H1 (cell line): ENCODE results near the gene SH3RF3. TPM values are rescaled to one million over a fixed set of nuclear protein-coding genes. Genes with fewer than 3 reads are reported as not detected.

Source experiments
- CTCF ChIA-PET: fragments of 300-600 bp; sonication (Branson Sonifier 250); formaldehyde crosslinking; loops from one replicate; lab custom pipeline; 2021; ENCODE audit not compliant: partially characterized antibody; lab: Charles Lee
- POLR2A ChIA-PET: fragments of 300-600 bp; sonication (Branson Sonifier 250); formaldehyde crosslinking; loops from one replicate; lab custom pipeline; 2021; ENCODE audit warnings: inconsistent platforms; ENCODE audit not compliant: partially characterized antibody; lab: Charles Lee
- DNase-seq, 2 experiments: peaks; one replicate each; pipeline versions ENCODE4 v3.0.0 to v3.0.0-alpha.2; 2010 to 2022; ENCODE audit warnings: low spot score in 2 of 2, low read depth in 1 of 2, mixed read lengths in 1 of 2
- FAIRE-seq: peaks from 2 replicates; lab custom pipeline; 2011; peaks lifted over from hg19 to GRCh38; lab: Jason Lieb, UNC
- H2AFZ ChIP-seq: 2 replicates; pipeline ENCODE4 v1.8.1; 2012; ENCODE audit warnings: low read length, inconsistent platforms
- H2AK5ac ChIP-seq: 2 replicates; pipeline ENCODE4 v1.6.1; 2013; ENCODE audit warnings: low read depth, low read length
- H2BK120ac ChIP-seq: replicated peaks from 2 replicates; pipeline ENCODE3; 2013; ENCODE audit warnings: low read depth, low read length, inconsistent platforms
- H2BK12ac ChIP-seq: 2 replicates; pipeline ENCODE4 v1.6.1; 2013; ENCODE audit warnings: low read depth, low read length
- H2BK15ac ChIP-seq: 2 replicates; pipeline ENCODE4 v1.6.1; 2013; ENCODE audit warnings: low read length
- H2BK20ac ChIP-seq: 2 replicates; pipeline ENCODE4 v1.6.1; 2013; ENCODE audit warnings: low read length
- H2BK5ac ChIP-seq: 2 replicates; pipeline ENCODE4 v1.6.1; 2013; ENCODE audit warnings: low read depth, low read length
- H3K14ac ChIP-seq: 2 replicates; pipeline ENCODE4 v1.6.1; 2013; ENCODE audit warnings: inconsistent platforms; ENCODE audit not compliant: insufficient read length
- H3K18ac ChIP-seq: 2 replicates; pipeline ENCODE4 v1.6.1; 2013; ENCODE audit warnings: low read length; ENCODE audit errors: extremely low read depth
- H3K23ac ChIP-seq: 2 replicates; pipeline ENCODE4 v1.6.1; 2013; ENCODE audit warnings: inconsistent platforms; ENCODE audit not compliant: insufficient read length
- H3K23me2 ChIP-seq: 2 replicates; pipeline ENCODE4 v1.6.1; 2013; ENCODE audit warnings: low read depth, low read length
- H3K27ac ChIP-seq: 2 replicates; pipeline ENCODE4 v1.6.1; 2011; ENCODE audit warnings: low read depth, low read length, inconsistent platforms
- H3K27me3 ChIP-seq, 4 experiments: replicated peaks in 1 of 4; 1 replicate in 1 of 4; 2 replicates in 3 of 4; pipeline versions ENCODE4 v1.6.1 to v1.8.1; 2011 to 2013; ENCODE audit warnings: low read length in 3 of 4, mild to moderate bottlenecking in 3 of 4, inconsistent platforms in 2 of 4, mixed read lengths in 2 of 4, moderate library complexity in 1 of 4; ENCODE audit not compliant: control insufficient read depth in 3 of 4, insufficient read depth in 3 of 4; ENCODE audit errors: extremely low read depth in 1 of 4
- H3K36me3 ChIP-seq, 4 experiments: 2 replicates each; pipeline versions ENCODE4 v1.6.1 to v1.8.1; 2011 to 2013; ENCODE audit warnings: mild to moderate bottlenecking in 4 of 4, low read length in 3 of 4, moderate library complexity in 2 of 4, control low read depth in 1 of 4, inconsistent platforms in 1 of 4; ENCODE audit not compliant: insufficient read depth in 4 of 4, control insufficient read depth in 2 of 4
- H3K4ac ChIP-seq: replicated peaks from 2 replicates; pipeline ENCODE3; 2013; ENCODE audit warnings: low read length, low read depth, mixed read lengths, inconsistent platforms; ENCODE audit not compliant: insufficient read length
- H3K4me1 ChIP-seq, 4 experiments: replicated peaks in 1 of 4; 1 replicate in 1 of 4; 2 replicates in 3 of 4; pipeline versions ENCODE4 v1.6.1 to v1.8.1; 2011 to 2013; ENCODE audit warnings: low read length in 3 of 4, inconsistent platforms in 2 of 4, mixed read lengths in 1 of 4; ENCODE audit not compliant: insufficient read depth in 4 of 4, control insufficient read depth in 3 of 4
- H3K4me2 ChIP-seq, 2 experiments: 2 replicates each; pipeline versions ENCODE4 v1.6.1 to v1.8.1; 2011 to 2013; ENCODE audit warnings: low read depth in 2 of 2, low read length in 2 of 2, control low read depth in 1 of 2, inconsistent platforms in 1 of 2, mild to moderate bottlenecking in 1 of 2; ENCODE audit not compliant: insufficient read depth in 1 of 2
- H3K4me3 ChIP-seq, 4 experiments: fragments of 200-600, 300-600 bp in 1 of 4; sonication (generic), shearing (Covaris generic), sonication (Bioruptor Twin) in 1 of 4; 2 replicates each; pipeline versions ENCODE4 v1.5.1 to v1.8.1; 2011 to 2016; ENCODE audit warnings: low read length in 4 of 4, low read depth in 3 of 4, control low read depth in 2 of 4, inconsistent platforms in 2 of 4, mild to moderate bottlenecking in 2 of 4, mixed read lengths in 1 of 4, moderate library complexity in 1 of 4; ENCODE audit not compliant: insufficient read depth in 2 of 4; ENCODE audit errors: extremely low read depth in 1 of 4
- H3K56ac ChIP-seq: replicated peaks from 2 replicates; pipeline ENCODE3; 2013; ENCODE audit warnings: low read depth, mild to moderate bottlenecking, mixed read lengths, low read length, inconsistent platforms; ENCODE audit not compliant: insufficient read length
- H3K79me1 ChIP-seq: 2 replicates; pipeline ENCODE4 v1.6.1; 2013; ENCODE audit warnings: low read depth, low read length, control low read depth
- H3K79me2 ChIP-seq, 2 experiments: 2 replicates each; pipeline versions ENCODE4 v1.6.1 to v1.8.1; 2012 to 2013; ENCODE audit warnings: low read length in 2 of 2, mild to moderate bottlenecking in 2 of 2, inconsistent platforms in 1 of 2; ENCODE audit not compliant: insufficient read depth in 2 of 2, control insufficient read depth in 1 of 2
- H3K9ac ChIP-seq, 4 experiments: replicated peaks in 1 of 4; 1 replicate in 1 of 4; 2 replicates in 3 of 4; pipeline versions ENCODE4 v1.6.1 to v1.8.1; 2011 to 2013; ENCODE audit warnings: low read depth in 3 of 4, low read length in 3 of 4, control low read depth in 2 of 4, mild to moderate bottlenecking in 2 of 4, moderate library complexity in 2 of 4, inconsistent platforms in 1 of 4; ENCODE audit errors: extremely low read depth in 1 of 4
- H3K9me3 ChIP-seq, 2 experiments: 2 replicates each; pipeline versions ENCODE4 v1.6.1 to v1.8.1; 2012 to 2013; ENCODE audit warnings: mild to moderate bottlenecking in 2 of 2, moderate library complexity in 2 of 2, control low read depth in 1 of 2, inconsistent platforms in 1 of 2, low read depth in 1 of 2, low read length in 1 of 2, mixed read lengths in 1 of 2; ENCODE audit not compliant: insufficient read depth in 2 of 2
- H4K20me1 ChIP-seq, 2 experiments: replicated peaks in 1 of 2; 2 replicates each; pipeline versions ENCODE3 to v1.8.1; 2011 to 2013; ENCODE audit warnings: inconsistent platforms in 2 of 2, low read length in 2 of 2, mild to moderate bottlenecking in 1 of 2; ENCODE audit not compliant: insufficient read depth in 2 of 2, control insufficient read depth in 1 of 2
- H4K5ac ChIP-seq: 2 replicates; pipeline ENCODE4 v1.6.1; 2013; ENCODE audit warnings: low read length, low read depth, mixed read lengths, inconsistent platforms; ENCODE audit not compliant: insufficient read length
- H4K8ac ChIP-seq: 2 replicates; pipeline ENCODE4 v1.8.0; 2013; ENCODE audit warnings: mild to moderate bottlenecking, moderate library complexity, low read length, inconsistent platforms; ENCODE audit not compliant: insufficient read depth; ENCODE audit errors: extremely low read depth
- H4K91ac ChIP-seq: replicated peaks from 2 replicates; pipeline ENCODE3; 2013; ENCODE audit warnings: low read length, mixed read lengths, inconsistent platforms; ENCODE audit not compliant: insufficient read length
- CBX8 ChIP-seq: fragments of 300-800, 300-1000 bp; sonication (generic); IDR thresholded peaks from 2 replicates; pipeline ENCODE4 v1.7.1; 2016; ENCODE audit warnings: low read depth, low read length, borderline replicate concordance
- CHD1 ChIP-seq: IDR thresholded peaks from 2 replicates; pipeline ENCODE4 v1.6.1; 2012; ENCODE audit warnings: low read depth, low read length, improper control_type of control experiment
- CREB1 ChIP-seq: IDR thresholded peaks from 2 replicates; pipeline ENCODE4 v1.6.1; 2012; ENCODE audit warnings: inconsistent platforms
- CTCF ChIP-seq, 3 experiments: IDR thresholded peaks; 1 replicate in 2 of 3; 2 replicates in 1 of 3; pipeline versions ENCODE4 v1.5.1 to v1.6.1; 2011; ENCODE audit warnings: low read length in 3 of 3, mild to moderate bottlenecking in 3 of 3, inconsistent platforms in 2 of 3, low read depth in 1 of 3, moderate library complexity in 1 of 3; ENCODE audit not compliant: insufficient read depth in 1 of 3; ENCODE audit errors: control extremely low read depth in 1 of 3
- EP300 ChIP-seq, 2 experiments: IDR thresholded peaks; 1 replicate in 1 of 2; 2 replicates in 1 of 2; pipeline ENCODE4 v1.6.1; 2011 to 2012; ENCODE audit warnings: low read depth in 2 of 2, low read length in 2 of 2, mild to moderate bottlenecking in 2 of 2, borderline replicate concordance in 1 of 2, inconsistent platforms in 1 of 2, moderate library complexity in 1 of 2
- JUN ChIP-seq: IDR thresholded peaks from 2 replicates; pipeline ENCODE4 v1.6.1; 2011; ENCODE audit warnings: low read depth, mild to moderate bottlenecking, improper control_type of control experiment, low read length
- JUND ChIP-seq: IDR thresholded peaks from 2 replicates; pipeline ENCODE4 v1.6.1; 2011; ENCODE audit warnings: mild to moderate bottlenecking, improper control_type of control experiment, low read length
- MAFK ChIP-seq: IDR thresholded peaks from 2 replicates; pipeline ENCODE4 v1.6.1; 2012; ENCODE audit warnings: low read depth, mild to moderate bottlenecking, improper control_type of control experiment, low read length
- POLR2AphosphoS5 ChIP-seq: IDR thresholded peaks from 2 replicates; pipeline ENCODE4 v1.6.1; 2011; ENCODE audit warnings: low read depth, low read length
- TBP ChIP-seq: IDR thresholded peaks from 2 replicates; pipeline ENCODE4 v1.6.1; 2011; ENCODE audit warnings: low read depth, low read length, improper control_type of control experiment
- TEAD4 ChIP-seq: IDR thresholded peaks from 2 replicates; pipeline ENCODE4 v1.6.1; 2012; ENCODE audit warnings: low read depth, low read length, inconsistent platforms, mixed read lengths
- WGBS, 2 experiments: shearing (Covaris generic) in 1 of 2; methylation state at CpG; one replicate each; pipeline versions ENCODE4 v1.1.6 to v1.1.7; 2013 to 2015; ENCODE audit warnings: low lambda C conversion rate in 2 of 2, mixed read lengths in 2 of 2, inconsistent platforms in 1 of 2, low coverage in 1 of 2, missing lambda C conversion rate in 1 of 2; ENCODE audit not compliant: insufficient replicate concordance in 2 of 2, insufficient coverage in 1 of 2, insufficient read length in 1 of 2; ENCODE audit errors: extremely low coverage in 1 of 2, missing lambda C conversion rate in 1 of 2; 5-methylcytosine and 5-hydroxymethylcytosine counted together
- polyA plus RNA-seq, 7 experiments: library from polyadenylated mRNA; depleted of rRNA in 3 of 7; stranded (reverse) in 5 of 7; unstranded in 2 of 7; fragments of >200 nt in 5 of 7; fragments of 200-250 nt in 2 of 7; gene quantifications; 1 replicate in 5 of 7; 2 replicates in 1 of 7; 4 replicates in 1 of 7; pipeline versions ENCODE4 v1.2.1 to v1.2.3, GENCODE V29; 2011 to 2013; ENCODE audit warnings: missing spikeins in 2 of 7, mixed read lengths in 2 of 7
- total RNA-seq: library from RNA; stranded (reverse); fragmentation: NEBNext Ultra II Directional; extraction: Animal tissue kit (Norgen Biotek cat#: 25700); gene quantifications from 2 replicates; pipeline ENCODE4 v1.2.1, GENCODE V29; 2021
- TF ChIP-seq, protein P1 (sequence below): IDR thresholded peaks from 2 replicates; pipeline ENCODE4 v1.6.1; 2012; ENCODE audit warnings: inconsistent platforms

Gene SH3RF3
- total and polyA plus RNA-seq, 2 of the 8 experiments (the other 6 are each of a cell fraction or from before 2014, with no cell fraction given), result 0.11 to 0.65 TPM

DNA sequence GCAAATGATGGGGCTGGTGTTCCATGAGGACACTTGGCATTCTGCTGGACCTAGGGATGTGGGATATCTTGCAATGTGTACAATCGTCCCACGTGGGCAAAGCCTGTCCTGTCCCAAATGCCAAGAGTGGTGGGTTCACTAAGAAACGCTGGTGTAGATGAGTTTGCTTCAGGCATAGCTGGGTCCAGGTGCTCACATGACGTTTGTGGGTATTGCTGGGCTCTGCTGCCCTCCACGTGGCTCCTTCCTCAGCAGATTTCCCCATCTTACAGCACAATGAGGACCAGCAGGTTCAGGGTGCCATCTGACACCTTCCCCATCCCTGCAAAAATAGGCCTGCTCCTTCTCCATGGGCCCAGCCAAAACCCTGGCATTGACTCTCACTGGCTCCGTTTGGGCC lies 378.8 kb downstream of the SH3RF3 start:
- Histone ChIP-seq H3K9ac (no peak overlapping the region), H4K5ac (no peak overlapping the region), H2AK5ac (no peak overlapping the region), H3K4me3 (no peak overlapping the region), H3K4ac (no peak overlapping the region), H3K27ac (no peak overlapping the region), H3K4me2 (no peak overlapping the region), H3K79me2 (no peaks in the 10 kb centered on the region), H3K23me2 (no peaks in the 10 kb centered on the region; the same call in 1 of the 2 replicates), H3K14ac (no peak overlapping the region), H2BK20ac (no peak overlapping the region), H3K27me3 (no peaks in the 10 kb centered on the region), H3K23ac (no peak overlapping the region), H3K4me1 (no peaks in the 10 kb centered on the region), H3K56ac (no peak overlapping the region), H4K91ac (no peak overlapping the region), H2BK5ac (no peak overlapping the region), H4K8ac (no peak overlapping the region), H3K36me3 (no peaks in the 10 kb centered on the region), H3K18ac (no peak overlapping the region), H2BK120ac (no peak overlapping the region), H3K9me3 (no peaks in the 10 kb centered on the region), H4K20me1 (no peaks in the 10 kb centered on the region), H2BK15ac (no peak overlapping the region), H3K79me1 (no peaks in the 10 kb centered on the region), H2AFZ (no peak overlapping the region), H2BK12ac (no peak overlapping the region)
- DNase-seq, result no peak
- FAIRE-seq, result no peak
- ChIA-PET POLR2A (no interaction called here), CTCF (interaction anchor here (1.5 to 8.3 kb wide), 2 partner anchors 292 to 380 kb away, joined by 4 to 45 read pairs; partner anchors contain the start of gene SH3RF3)
- WGBS, 2 experiments, result 69% methylated on average over 6 of the region's 6 CpGs; no CpG with 5 or more reads in 1 of the 2 experiments
- TF ChIP-seq TBP, result no peak
- TF ChIP-seq CHD1, result no peak
- TF ChIP-seq, protein P1, sequence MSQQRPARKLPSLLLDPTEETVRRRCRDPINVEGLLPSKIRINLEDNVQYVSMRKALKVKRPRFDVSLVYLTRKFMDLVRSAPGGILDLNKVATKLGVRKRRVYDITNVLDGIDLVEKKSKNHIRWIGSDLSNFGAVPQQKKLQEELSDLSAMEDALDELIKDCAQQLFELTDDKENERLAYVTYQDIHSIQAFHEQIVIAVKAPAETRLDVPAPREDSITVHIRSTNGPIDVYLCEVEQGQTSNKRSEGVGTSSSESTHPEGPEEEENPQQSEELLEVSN, result no peak
- TF ChIP-seq POLR2AphosphoS5, result no peak
- no peak for TF ChIP-seq MAFK
- no peak for TF ChIP-seq CTCF (IDR thresholded peaks at IDR 0.05; ENCODE audit: control extremely low read depth in 1 of 3, insufficient read depth in 1 of 3, low read depth in 1 of 3, low read length in 3 of 3)
- TF ChIP-seq JUND, result no peak
- no peak for TF ChIP-seq JUN
- no peak for TF ChIP-seq EP300 (IDR thresholded peaks at IDR 0.05; ENCODE audit: borderline replicate concordance in 1 of 2, low read depth in 2 of 2, low read length in 2 of 2)
- TF ChIP-seq CBX8, result no peak
- TF ChIP-seq TEAD4, result no peak
- no peak for TF ChIP-seq CREB1
